ENCODE measurements around the gene ZMYND8.

DNA sequence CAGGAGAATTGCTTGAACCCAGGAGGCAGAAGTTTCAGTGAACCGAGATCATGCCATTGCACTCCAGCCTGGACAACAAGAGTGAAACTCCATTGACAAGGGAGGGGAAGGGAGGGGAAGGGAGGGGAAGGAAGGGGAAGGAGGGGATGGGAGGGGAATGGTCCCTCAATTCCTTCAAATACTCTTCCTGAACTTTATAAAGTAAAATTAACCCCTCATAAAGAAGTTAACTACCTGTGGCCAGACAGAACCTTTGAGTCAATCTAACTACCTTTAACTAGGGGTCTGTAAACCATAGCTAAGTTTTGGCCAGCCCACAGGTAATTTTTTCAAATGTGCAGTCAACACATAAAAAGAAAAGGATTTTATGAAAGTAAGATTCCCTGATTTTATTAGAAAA, 131.0 kb downstream of the ZMYND8 start:
- TF ChIP-seq, protein P1, sequence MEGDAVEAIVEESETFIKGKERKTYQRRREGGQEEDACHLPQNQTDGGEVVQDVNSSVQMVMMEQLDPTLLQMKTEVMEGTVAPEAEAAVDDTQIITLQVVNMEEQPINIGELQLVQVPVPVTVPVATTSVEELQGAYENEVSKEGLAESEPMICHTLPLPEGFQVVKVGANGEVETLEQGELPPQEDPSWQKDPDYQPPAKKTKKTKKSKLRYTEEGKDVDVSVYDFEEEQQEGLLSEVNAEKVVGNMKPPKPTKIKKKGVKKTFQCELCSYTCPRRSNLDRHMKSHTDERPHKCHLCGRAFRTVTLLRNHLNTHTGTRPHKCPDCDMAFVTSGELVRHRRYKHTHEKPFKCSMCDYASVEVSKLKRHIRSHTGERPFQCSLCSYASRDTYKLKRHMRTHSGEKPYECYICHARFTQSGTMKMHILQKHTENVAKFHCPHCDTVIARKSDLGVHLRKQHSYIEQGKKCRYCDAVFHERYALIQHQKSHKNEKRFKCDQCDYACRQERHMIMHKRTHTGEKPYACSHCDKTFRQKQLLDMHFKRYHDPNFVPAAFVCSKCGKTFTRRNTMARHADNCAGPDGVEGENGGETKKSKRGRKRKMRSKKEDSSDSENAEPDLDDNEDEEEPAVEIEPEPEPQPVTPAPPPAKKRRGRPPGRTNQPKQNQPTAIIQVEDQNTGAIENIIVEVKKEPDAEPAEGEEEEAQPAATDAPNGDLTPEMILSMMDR (IDR thresholded peaks at IDR 0.05; ENCODE audit: borderline replicate concordance, extremely low read depth, low read length, poor library complexity, severe bottlenecking), result no peak
- TF ChIP-seq EZH2 (IDR thresholded peaks at IDR 0.05; ENCODE audit: borderline replicate concordance, low read depth, low read length, severe bottlenecking), result no peak

All from DND-41 (cell line).